Suppressor macrophage (primary cell): ENCODE results near the gene DRC7.
"Not testable (repeated sequence)": the region's sequence is repeated elsewhere in the genome, so short reads cannot be mapped to it uniquely, and the experiment has no call there.

Experiments
- DNase-seq, 4 experiments: peaks; one replicate each; pipeline ENCODE4 v3.0.0-alpha.2; 2020 to 2022

DRC7 gene

DNA sequence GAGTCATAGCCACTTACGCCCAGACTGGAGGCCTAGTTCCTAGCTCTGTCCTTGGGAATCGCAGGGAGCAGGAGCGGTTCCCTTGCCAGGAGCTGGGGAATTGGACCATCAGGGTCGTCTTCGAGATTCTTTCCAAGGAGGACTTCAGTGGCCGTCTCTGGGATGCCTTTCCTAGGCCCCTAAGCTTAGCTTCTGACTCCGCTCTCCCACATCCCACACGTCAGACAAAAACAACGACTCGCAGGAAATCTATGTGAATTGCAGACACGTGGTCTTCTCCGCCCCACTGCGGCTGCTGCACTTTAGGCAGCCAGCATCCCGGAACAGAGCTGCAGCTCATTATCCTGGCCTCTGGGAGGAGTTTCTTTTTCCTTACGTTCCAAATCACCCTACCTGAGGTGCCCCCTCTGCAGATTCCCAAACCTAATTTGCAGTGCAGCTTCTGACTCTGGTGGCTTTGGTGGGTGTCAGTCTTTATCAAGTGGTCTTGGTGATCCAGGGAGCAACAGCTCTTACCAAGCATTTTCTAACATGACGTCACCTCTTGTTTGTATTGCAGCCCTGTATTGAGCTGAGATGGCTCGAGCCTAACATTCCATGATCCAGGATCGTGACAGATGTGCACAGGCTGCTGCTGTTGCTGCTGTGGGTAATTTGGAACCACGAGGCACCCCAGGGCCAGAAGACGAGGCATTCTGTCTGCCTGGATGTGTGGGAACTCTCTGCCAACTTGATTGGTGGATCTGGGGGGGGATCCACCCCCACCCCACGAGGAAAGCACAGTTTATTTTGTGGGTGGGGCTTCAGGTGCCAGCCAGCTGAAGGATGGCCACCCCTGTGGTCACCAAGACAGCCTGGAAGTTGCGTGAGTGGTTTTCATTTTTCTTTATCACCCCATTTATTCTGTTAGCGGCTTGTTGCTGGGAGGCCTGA is 42.1 kb downstream of the DRC7 start:
- DNase-seq, result peak; percentile 74 to 86 (median 81)

DNA sequence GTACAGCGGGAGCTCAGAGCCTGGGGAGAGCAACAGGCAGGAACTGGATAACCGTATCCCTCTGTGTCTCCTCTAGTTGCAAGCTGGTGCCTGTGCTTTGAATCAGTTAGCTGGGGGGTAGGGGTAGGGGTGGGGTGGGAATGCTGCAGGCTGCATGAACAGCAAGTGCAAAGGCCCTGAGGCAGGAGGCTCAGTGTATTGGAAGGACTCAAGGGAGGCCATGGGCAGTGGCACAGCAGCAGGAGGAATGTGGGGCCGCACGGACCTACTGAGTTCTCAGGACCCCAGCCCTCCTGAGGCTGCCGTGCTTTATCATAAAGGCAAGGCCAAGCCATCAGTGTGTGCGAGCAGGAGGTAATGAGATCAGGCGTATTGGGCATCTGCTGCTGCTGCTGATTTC is 44.2 kb downstream of the DRC7 start:
- no peak for DNase-seq

DNA sequence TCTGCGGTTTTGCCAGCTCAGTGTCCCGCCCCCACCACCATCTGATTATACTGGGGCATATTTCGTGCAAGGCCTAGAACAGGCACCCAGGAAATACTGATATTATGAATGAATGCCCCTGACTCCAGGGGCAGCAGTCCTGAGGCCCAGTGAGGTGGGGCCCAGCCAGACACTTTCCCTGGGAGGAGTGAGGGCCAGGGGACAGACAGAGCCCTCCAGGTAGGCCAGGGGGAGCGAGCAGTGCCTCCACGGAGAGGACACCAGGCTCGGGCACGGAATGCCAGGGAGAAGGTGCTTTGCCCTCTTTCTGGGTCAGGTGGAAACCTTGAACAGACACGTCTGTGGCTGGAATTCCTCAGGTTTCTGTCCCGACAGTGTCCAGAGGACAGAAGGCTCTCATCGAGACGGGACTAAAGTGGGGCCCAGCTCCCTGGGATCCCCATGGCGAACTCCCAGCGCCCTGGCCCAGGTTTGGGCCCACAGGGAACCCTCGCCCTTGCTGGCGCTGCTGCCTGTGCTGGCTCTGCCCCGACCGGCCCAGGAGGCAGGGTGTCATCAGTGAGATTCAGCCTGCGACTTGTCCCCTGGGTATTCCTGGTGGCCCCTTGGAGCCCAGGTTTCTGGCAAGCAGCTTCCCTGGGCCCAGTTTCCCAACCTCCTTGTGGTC is 45.3 kb downstream of the DRC7 start:
- no peak for DNase-seq

DNA sequence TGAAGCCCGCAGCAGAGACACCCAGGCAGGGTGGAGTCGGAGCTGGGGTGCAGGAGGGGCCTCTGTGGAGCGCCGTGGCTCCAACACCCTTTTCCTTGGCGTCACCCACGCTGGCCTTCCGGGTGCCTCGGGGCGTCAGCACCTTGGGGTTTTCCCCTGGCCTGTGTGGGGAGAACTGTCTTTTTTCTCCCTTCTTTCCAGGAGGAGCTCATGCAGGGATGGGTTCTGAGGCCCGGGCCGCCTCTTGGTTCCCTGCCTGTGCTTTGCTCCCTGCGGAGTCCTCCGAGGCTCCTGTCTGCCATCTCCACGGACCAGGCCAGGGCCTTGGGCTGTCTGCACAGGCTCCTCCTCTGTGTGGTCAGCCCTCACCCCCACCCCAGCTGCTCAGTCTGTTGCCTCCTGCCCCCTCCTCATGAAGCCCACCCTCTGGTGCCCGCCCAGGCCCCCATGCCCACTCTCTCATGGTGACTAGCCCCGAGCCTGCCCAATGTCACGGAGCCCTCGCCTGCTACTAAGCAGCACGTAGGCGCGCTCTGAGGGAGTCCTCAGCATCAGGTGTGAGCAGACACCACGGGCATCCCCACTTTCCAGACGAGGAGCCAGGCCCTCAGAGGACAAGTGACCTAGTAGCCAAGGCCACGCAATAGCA is 45.9 kb downstream of the DRC7 start:
- no peak for DNase-seq

DNA sequence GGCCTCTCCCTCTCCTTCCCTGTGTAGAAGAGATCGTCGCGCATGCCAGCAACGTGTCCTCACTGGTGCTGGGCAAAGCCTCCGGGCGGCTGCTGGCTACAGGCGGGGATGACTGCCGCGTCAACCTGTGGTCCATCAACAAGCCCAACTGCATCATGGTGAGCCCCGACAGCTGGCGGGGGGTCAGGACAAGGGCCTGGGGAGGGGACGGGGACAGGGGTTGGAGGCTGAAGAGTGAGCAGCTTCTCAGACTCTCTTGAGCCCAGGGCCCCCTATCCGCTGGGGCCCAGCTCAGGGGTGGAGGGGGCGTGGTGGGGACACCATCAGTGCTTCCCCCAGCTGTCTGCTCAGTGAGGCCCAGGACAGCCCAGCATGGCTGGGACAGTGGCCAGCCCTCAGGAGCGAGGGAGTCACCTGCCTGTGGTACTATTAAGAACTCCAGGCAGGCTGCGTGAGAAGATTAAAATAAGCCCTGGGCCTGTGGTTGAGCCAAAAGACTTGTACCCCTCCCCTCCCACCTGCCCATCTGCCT is 47.1 kb downstream of the DRC7 start:
- DNase-seq, result no peak

DNA sequence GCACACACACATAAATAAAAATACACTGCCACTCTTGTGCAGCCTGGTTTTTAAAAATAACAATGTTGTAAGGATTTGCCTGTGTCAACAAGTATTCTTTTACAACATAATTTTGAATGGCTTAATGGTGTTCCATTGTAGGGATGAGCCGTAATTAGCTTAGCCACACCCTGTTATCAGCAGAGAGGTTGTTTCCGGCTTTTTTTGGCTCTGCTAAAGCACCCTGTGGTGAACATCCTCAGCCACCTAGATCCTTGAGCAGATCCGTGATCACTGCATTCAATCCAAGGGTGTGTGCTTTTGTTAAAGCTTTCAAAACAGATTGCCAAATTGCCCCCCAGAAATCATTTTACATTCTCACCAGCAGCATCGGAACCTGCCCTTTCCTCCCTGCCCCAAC is 47.9 kb downstream of the DRC7 start:
- DNase-seq, result no peak

DNA sequence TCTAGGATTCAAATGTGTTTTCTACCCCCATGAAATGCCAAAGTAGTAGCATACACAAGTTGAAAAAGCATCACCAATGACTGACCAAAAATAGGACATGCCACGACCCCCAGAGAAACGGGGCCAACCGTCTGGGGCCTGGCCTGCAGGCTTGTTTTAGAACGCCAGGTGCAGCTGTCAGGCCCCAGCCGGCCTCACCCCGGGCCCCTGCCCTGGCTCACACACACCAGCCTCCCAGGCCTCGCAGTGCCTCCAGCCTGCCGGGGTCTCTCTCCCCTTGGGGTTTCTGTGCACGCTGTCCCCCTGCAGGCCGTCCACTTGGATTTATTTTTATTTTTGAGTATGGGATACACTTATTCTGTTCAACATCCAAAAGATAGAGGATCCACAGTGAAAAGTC is 48.9 kb downstream of the DRC7 start:
- no peak for DNase-seq

DNA sequence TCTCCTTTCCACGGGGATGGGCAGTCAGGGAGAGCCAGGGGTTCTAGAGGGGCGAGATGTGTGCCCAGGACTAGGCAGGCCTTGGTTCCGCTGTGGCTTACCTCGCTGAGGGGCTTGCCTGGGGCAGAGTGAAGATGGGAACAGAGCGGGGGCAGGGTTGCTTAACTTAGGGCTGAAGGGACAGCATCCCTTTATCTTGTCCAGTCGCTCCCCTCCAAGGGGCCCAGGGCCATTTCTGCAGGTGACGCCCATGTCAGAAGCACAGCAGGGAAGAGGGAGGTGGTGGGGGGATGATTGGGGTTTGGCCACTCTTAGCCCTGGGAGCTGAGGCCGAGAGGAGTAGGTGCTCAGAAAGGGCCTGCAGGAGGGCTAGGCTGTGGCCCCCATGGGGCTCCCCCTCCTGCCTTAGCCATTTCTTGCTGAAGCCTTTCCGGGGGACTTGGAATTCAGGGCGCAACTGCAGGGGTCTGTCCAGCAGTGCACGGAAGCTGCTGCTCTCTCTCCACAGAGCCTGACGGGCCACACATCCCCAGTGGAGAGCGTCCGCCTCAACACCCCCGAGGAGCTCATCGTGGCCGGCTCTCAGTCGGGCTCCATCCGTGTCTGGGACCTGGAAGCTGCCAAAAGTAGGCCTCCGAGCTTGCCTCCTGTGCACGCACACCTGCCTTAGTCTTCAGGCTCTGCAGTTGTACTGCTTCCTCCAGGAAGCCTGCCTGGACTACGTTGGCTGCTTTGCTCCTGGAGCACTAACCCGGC is 49.5 kb downstream of the DRC7 start:
- DNase-seq, result no peak

DNA sequence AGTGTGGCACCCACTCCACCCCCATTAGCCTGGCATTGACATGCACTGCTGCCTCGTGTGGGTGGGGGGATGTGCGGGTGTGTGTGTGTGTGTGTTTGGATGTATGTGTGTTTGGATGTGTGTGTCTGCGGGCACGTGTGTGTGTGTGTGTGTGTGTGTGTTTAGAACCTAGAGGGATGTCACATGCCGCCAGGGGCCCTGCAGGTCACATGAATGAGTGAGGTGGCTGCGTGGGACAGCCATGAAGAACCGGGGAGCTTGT is 50.0 kb downstream of the DRC7 start:
- no peak for DNase-seq

DNA sequence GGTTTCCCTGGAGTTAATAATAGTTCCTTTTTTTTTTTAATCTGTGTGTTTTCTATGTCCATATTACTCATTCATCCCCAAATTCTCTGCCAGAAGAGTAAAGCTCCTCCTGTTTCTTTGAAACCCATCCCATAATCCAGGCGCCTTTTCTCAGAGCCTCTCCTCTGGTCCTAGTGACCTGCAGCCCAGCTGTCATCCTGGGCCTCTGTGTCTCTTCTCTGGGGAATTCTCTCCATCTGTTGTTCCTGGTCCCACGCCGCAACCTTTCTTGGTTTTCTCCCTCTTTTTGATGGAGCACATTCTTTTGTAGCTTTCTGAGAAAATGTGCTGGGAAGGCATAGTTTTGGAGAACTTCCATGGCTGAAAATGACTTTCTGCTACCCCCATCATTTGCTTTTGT is 51.2 kb downstream of the DRC7 start:
- DNase-seq, result no peak

DNA sequence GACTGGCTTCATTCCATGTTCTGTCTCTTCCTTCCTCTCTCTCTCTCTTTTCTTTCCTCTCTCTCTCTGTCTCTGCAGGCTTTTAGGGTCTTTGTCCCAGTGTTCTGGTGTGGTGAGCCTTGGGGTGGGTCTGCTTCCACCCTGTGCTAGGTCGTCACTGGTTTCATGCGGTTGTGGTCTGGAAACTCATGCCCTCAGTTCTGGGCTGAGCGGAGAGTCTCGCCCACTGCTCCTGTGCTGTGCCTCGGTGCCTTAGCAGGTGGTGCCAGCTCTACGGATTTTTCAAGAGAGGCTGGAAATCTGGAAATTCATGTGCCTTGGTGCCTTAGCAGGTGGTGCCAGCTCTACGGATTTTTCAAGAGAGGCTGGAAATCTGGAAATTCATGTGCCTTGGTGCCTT is 51.7 kb downstream of the DRC7 start:
- not testable (repeated sequence) for DNase-seq

DNA sequence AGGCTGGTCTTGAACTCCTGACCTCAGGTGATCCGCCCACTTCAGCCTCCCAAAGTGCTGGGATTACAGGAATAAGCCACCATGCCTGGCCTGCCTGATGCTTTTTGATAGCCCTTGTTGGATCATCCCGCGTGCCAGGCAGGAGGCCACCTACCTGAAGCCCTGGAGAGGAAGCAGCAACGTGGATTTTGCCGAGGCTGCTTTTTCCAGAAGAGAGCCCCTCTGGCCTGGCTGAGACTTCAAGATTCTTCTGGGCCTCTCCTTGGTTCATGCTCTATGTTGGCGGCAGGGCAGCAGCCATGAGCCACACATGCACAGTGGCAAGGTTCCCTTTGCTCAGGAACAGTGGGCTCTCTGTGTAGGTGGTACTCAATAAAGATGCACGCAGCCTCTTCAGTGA is 52.5 kb downstream of the DRC7 start:
- no peak for DNase-seq

DNA sequence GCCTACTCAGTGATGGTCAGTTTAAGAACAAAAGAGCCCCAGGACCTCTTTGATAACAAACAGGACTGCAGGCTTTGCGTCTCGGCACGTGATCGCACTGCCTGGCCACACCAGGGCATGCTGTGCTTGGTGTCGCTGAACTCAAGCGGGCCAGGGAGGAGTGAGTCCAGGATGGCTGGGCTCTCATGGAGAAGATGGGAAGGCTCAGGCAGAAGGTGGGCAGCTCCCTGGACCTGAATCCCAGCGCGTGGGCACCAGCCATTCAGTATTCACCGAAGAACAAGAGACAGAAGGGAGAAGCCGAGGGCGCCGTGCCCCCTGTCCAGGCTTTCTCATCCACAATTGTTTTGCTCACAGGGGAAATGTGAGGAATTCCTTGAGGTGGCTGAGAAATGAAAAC is 52.9 kb downstream of the DRC7 start:
- no peak for DNase-seq

DNA sequence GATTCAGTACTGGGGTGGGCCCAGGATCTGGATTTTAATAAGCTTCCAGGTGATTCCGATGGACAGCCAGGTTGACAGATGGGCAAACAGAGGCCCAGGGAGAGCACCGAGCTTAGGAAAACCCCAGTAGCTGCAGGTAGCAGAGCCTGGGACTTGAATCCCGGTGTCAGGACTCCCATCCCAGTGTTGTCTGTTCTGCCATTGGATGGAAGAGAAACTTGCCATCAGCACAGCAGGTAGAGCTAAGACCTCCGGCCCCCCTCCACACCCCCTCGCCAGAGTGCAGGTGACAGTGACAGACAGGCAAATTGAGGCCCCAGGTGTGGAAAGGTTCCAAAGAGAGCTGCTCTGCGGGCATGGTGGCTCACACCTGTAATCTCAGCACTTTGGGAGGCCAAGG is 53.4 kb downstream of the DRC7 start:
- no peak for DNase-seq

DNA sequence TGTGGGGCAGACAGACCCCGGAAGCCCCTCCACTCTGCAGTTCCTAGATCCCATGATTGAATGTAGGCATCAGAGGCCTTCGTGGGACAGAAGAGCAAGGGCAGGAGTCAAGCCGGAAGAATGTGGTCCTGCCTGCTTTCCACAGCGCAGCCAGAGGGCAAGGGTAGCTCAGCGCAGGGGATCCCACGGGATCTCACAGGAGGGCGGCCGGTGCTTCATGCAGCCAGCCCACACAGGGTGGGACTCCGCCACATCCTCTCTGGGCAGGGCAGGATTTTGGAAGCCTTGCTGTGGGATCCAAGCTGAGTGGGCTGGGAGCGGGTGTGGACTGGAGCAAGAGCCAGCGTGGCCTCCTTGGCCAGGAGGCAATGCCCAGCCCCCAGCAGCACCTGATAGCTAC is 54.0 kb downstream of the DRC7 start:
- no peak for DNase-seq

DNA sequence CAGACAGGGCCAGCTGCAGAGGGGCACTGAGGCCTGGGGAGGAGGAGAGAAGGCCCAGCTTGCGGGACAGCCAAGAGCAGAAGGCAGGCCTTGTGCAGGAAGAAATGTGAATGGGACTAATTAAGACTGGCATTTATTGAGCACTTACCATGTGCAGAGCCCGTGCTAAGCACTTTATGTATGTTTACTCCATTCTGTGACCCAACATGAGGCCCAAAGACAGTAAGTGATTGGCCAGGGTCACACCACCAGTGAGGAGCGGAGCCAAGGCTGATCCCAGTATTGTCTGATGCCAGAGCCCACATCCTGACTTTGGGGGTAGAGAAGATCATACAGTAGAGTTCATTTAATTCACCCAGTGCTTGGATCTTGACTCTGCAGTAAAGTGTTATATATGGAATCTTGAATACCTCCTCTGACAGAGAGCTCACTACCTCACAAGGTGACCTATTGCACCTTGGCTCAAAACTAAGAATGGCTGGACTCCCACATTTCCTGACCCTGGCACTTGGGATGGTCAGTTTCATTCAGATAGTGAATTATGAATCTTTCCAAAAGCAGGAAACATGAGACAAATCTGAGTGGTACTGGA is 54.6 kb downstream of the DRC7 start:
- DNase-seq, result no peak

DNA sequence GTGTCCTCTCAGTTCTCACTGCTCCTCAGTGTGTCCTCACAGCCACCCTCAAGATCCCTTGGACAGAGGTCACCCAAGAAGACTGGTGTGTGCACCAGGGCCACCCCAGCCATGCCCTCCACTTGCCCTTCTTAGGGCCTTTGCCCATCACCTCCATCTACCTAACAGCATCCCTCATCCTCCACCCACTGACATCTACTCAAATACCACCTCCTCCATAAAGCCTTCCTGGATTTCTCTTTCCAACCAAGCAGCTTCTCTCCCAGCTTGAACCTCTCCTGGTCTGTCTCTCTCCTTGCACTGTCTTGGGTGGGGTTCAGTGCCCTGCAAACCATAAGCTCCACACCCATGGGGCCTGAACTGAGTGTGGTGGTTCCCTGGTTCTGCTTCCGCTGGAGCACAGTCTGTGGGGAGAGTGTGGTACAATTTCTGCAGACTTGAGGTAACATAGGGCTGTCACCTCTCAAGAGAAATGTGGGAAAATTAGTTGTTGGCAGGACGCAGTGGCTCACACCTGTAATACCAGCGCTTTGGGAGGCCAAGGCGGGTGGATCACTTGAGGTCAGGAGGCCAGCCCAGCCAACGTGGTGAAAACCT is 55.3 kb downstream of the DRC7 start:
- DNase-seq, result no peak

DNA sequence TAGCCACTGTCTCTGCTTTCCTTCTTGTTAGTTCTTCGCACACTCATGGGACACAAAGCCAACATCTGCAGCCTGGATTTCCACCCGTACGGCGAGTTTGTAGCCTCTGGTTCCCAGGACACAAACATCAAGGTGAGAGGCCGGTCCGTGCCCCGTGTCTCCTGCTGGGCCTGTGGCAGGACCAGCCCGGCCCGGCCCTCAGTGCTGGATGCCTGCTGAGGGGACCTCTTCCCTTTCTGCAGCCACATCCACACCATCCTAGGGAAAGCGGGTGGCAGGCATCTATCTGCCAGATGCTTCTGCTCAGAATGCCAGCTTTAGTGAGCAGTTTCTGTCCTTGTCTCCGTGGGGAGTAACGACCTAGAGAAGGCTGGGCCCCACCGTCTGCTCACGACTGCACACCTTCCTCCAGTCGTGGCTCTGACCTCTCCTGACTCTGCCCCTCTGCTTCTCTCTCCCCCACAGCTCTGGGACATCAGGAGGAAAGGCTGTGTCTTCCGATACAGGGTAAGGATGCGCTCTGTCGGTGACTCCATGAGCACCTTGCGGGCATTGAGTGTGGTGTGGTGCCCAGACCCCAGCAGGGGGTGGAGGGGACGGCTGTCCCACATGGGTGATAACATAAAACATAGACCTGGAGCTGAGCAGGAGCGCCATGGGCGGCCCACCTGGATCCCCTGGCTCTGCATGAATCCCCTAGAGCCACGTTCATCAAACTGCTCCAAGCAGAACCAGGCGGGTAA is 56.4 kb downstream of the DRC7 start:
- no peak for DNase-seq

DNA sequence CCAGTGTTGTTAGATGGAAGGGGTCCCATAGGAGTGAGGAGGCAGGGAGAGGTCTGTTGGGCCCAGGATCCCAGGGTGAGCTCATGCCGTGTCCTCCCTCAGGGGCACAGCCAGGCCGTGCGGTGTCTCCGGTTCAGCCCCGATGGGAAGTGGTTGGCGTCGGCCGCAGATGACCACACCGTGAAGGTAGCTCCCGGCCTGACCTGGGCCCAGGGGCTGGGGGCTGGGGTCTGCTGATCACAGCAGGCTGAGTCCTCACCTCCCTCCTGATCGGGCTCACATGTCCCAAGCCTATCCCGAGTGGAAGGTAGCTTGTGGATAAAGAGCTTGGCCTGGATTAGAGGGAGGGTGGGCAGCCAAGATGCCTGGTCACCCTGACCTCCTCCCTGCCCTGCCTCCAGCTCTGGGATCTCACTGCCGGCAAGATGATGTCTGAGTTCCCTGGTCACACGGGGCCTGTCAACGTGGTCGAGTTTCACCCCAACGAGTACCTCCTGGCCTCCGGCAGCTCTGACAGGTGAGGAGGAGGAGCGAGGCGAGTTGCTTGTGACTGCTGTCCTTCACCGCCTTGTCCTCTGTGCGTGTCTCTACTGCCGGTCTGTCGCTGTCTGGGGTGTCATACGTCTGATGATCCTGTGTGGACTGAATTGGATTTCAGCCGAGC is 57.1 kb downstream of the DRC7 start:
- DNase-seq, result no peak

DNA sequence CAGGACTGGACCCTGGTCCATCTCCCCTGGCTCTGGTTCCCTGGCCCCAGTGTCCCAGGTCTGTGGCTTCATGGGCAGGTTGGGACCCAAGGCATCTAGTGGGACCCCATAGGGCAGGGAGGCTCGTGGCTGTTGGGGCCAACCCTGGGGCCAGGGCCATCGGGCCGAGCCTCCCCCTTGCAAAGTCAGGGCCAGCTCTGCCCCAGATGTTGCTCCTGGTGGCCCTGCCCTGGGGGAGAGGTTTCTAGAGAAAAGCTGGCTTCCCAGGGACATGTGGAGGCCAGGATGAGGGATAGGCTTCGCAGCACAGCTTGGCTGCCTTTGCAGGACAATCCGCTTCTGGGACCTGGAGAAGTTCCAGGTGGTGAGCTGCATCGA is 57.6 kb downstream of the DRC7 start:
- no peak for DNase-seq
